ENCODE measurements around the gene INKA1.
"Not testable (repeated sequence)": the region's sequence is repeated elsewhere in the genome, so short reads cannot be mapped to it uniquely, and the experiment has no call there.

Gene INKA1

DNA sequence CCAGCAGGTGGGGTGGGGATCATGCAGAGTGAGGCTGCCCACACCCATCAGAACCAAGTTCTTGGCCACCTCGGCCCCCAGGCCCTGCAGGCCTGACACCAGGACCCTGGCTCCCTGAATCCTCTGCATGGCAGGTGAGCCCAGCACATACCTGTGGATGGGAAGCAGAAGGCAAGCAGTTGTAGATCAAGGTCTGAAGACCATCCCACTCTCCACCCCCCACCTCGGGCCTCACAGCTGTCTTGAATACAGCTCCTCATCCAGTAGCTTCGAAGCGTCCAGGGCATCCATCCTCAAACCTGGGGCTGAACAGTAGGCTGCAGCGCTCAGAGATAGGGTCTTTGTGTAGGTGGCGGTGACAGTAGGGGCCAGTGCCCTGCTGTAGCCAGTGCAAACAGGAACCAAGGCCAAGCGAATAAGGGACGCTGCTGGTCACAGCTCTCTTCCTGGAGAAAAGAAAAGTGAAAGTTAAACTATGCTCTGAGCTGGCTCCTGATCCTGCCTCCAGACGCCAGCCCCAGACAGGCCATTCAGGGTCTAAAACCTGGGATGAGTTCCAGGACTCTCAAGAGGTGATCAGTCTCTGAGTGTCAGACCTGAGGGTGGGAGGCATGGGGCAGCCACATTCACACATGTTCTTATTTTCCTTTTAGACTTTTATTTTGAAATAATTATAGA, 10.6 kb downstream of the INKA1 start, which contains the start of gene UBA7:
TSS of gene UBA7 (minus strand) at position 457 of the 678 bp plus-strand sequence. CDS start at position 291, 166 bp downstream.
- DNase-seq = peak in 1 of 2 donors; percentile 60

DNA sequence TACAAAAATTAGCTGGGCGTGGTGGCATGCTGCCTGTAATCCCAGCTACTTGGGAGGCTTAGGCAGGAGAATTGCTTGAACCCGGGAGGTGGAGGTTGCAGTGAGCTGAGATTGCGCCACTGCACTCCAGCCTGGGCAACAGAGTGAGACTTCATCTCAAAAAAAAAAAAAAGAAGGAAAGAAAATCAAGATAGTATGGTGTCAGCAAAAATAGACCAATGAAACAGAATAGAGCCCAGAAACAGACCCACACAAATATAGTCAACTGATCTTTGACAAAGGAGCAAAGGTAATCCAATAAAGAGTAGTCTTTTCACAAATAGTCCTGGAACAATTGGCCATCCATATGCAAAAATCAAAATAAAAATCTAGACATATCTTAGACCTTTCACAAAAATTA, 20.1 kb downstream of the INKA1 start:
- DNase-seq = not testable (repeated sequence)

DNA sequence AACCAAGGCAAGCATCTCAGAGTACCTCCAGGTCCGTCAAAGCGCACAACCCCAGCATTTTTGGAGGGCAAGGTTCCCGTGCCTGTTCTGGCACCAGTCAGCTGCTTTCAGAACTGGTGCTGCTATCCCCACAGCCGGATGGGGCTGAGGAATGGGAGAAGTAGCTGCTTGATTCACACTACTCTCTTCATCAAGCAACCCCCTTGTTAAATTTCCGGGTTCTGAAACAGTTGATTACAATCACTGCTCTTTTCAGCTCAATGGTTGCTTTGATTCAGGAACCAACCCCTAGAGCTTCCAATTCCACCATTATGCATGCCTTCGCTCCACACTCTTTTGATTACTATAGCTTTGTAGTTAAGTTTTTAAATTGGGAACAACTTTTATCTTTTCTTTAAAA, 23.0 kb downstream of the INKA1 start:
- no peak for DNase-seq

- no peak for DNase-seq
These were observed 28.3 kb downstream of the INKA1 start for GRCh38 chr3:49831341-49831740.

- peak; percentile 51 to 65 for DNase-seq
These were observed 36.2 kb downstream of the INKA1 start for GRCh38 chr3:49839193-49839809.

DNA sequence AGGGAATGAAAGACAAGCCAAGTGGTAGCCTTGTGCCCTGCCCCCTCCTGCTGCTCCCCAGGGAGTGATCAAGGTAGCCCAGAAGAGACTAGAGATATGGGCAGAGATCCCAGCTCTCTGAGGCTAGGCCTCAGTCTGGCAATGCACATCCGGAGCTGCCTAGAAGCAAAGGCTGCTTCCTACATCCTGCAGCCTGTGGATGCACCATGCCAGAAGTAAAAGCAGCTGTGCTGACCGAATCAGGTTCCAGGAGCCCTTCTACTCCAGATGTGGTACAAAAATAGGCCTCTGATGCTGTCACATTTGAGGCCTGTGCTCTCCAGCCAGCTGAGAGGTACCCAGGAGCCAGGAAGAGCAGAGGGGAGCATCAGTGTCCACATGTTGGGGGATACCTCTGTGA, 37.3 kb downstream of the INKA1 start:
- no peak for DNase-seq

- DNase-seq = no peak
These were observed 38.1 kb downstream of the INKA1 start for GRCh38 chr3:49841126-49841696.

- peak in 1 of 2 donors; percentile 49 for DNase-seq
These were observed 38.7 kb downstream of the INKA1 start for GRCh38 chr3:49841806-49842205.

DNA sequence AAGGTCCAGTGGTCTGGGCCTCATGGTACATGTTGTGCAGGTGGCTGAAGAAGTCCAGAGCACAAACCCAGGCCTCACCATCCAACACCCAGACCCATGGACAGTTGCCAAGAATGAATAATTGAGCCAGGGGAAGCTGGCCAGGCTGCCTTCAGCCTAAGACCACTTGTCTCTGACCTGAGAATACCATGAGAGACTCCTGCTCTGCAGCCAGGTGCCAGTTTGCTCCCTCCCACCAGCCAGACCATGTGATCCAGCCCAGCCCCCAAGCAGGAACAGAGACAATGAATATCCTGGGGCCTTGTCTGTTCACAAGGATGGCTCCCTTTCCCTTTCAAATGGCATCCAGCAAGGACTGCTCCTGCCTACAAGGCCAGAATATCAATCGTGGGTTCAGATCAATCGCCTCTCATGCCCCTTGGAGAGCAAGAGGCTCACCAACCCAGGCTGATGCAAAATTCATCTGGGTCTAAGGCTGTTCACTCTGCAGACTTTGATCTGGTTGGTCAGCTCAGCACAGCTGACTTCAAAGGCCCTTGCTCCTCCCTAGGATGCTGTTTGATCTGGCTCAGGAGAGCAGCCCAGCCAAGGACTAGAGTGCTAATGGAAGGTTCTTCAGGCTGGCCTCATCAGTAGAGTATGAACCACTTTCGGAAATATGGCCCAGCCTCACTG, 39.9 kb downstream of the INKA1 start:
- no peak for DNase-seq

DNA sequence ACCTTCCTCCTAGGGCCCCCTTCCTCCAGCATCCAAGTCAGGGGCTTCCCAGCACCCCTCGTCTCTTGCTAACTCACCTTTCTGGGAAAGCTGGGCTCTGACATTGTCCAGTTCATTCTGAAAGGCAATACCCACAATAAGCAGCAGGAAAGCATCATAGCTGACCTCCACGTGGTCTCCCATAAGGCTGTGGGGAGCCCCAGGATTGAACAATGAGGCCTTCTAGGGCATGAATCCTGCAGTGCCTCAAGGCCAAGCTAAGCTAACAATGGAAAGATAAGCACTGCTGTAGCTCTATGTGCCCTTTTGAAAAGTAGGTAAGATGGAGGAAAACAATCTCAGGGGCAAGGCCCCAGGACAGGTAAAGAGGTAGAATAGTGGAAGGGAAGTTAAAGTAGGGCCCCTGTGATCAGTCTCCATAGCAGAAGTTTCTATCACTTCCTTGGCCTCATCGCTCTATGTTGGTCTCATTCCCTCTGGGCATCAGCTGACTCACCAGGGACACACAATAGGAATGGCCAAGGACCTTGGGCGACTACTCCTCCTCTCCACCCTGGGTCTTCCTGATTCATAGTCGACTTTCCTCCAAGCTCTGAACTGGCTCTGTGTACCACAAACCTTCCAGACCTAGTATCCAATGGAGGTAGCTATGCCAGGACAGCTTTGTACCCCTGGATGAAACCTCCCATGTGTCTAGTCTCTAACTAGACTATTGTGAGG, 41.6 kb downstream of the INKA1 start:
- no peak for DNase-seq

- DNase-seq = no peak
These were observed 42.6 kb downstream of the INKA1 start for GRCh38 chr3:49845694-49846093.
